ENCODE measurements around the gene CEP128. TPM values are rescaled to one million over a fixed set of nuclear protein-coding genes. Genes with fewer than 3 reads are reported as not detected.

CEP128 gene
- total and polyA plus RNA-seq, 2 donors from 2014 or later: 0.43 to 9.0 TPM

DNA sequence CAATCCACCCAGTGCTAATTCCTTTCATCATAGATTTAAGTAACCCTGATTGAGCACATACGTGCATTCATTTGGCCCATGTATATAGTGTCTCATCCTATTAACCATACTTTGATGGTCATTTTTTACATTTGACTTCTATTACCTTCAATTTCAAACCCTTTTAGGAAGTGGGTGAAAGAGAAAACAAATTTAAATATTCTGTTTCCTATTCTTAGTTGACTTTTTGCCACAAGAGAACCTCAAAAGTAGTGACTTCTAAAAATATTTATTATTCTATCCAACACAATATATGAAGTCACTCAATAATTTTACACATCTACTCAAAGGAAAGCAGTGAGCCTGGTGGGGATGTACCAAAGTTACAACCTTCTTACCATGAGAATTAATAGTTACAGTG lies 164.9 kb downstream of the CEP128 start:
- DNase-seq (no peak), FAIRE-seq (no peak)
- intact Hi-C loops (cut with DNase I): no loop called here
- Histone ChIP-seq H3K4me1 (ENCODE audit: control insufficient read depth in 2 of 3, insufficient read depth in 2 of 3, low read depth in 1 of 3, low read length in 3 of 3) (no peaks in the 10 kb centered on the region), H3K36me3 (ENCODE audit: control insufficient read depth in 2 of 3, insufficient read depth in 3 of 3, low read length in 3 of 3) (no peaks in the 10 kb centered on the region), H3K27ac (ENCODE audit: low read depth in 2 of 2, low read length in 2 of 2) (no peak overlapping the region), H3K4me3 (ENCODE audit: low read length in 3 of 3) (no peak overlapping the region), H3K9me3 (ENCODE audit: control insufficient read depth in 2 of 3, insufficient read depth in 1 of 3, low read length in 3 of 3) (no peaks in the 10 kb centered on the region), H3K9ac (ENCODE audit: low read length in 3 of 3) (no peak overlapping the region), H3K27me3 (ENCODE audit: control insufficient read depth, insufficient read depth, low read length) (no peaks in the 10 kb centered on the region)
- TF ChIP-seq, protein P1, sequence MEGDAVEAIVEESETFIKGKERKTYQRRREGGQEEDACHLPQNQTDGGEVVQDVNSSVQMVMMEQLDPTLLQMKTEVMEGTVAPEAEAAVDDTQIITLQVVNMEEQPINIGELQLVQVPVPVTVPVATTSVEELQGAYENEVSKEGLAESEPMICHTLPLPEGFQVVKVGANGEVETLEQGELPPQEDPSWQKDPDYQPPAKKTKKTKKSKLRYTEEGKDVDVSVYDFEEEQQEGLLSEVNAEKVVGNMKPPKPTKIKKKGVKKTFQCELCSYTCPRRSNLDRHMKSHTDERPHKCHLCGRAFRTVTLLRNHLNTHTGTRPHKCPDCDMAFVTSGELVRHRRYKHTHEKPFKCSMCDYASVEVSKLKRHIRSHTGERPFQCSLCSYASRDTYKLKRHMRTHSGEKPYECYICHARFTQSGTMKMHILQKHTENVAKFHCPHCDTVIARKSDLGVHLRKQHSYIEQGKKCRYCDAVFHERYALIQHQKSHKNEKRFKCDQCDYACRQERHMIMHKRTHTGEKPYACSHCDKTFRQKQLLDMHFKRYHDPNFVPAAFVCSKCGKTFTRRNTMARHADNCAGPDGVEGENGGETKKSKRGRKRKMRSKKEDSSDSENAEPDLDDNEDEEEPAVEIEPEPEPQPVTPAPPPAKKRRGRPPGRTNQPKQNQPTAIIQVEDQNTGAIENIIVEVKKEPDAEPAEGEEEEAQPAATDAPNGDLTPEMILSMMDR (IDR thresholded peaks at IDR 0.05; ENCODE audit: borderline replicate concordance, extremely low read depth, insufficient read depth): no peak

DNA sequence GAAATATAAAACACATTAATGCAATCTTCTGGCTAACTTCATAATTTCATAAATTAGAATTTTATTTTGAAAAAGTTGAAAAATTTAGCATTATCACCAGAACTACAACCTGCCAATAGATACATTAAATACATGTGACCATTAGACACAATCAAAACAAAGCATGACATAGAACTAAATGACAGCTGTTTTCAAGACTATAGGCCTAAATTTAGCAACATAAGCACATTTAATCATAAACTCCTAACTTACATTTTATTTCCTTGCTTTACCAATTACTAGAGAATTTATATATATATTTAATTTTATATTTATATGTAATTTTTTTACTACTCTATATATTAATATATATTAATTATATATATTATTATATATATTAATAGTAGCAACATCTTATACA lies 165.4 kb downstream of the CEP128 start:
- H3K36me3 ChIP-seq (ENCODE audit: control insufficient read depth in 2 of 3, insufficient read depth in 3 of 3, low read length in 3 of 3): no peaks in the 10 kb centered on the region
- H3K27ac ChIP-seq (ENCODE audit: low read depth in 2 of 2, low read length in 2 of 2): no peak overlapping the region
- TF ChIP-seq, protein P1 (IDR thresholded peaks at IDR 0.05; ENCODE audit: borderline replicate concordance, extremely low read depth, insufficient read depth): no peak
- H3K27me3 ChIP-seq (ENCODE audit: control insufficient read depth, insufficient read depth, low read length): no peaks in the 10 kb centered on the region
- FAIRE-seq (no peak), DNase-seq (no peak)
- no peaks in the 10 kb centered on the region for H3K4me1 ChIP-seq (ENCODE audit: control insufficient read depth in 2 of 3, insufficient read depth in 2 of 3, low read depth in 1 of 3, low read length in 3 of 3)
- H3K9me3 ChIP-seq (ENCODE audit: control insufficient read depth in 2 of 3, insufficient read depth in 1 of 3, low read length in 3 of 3): no peaks in the 10 kb centered on the region
- H3K9ac ChIP-seq (ENCODE audit: low read length in 3 of 3): no peak overlapping the region
- intact Hi-C loops (cut with DNase I): no loop called here
- no peak overlapping the region for H3K4me3 ChIP-seq (ENCODE audit: low read length in 3 of 3)

DNA sequence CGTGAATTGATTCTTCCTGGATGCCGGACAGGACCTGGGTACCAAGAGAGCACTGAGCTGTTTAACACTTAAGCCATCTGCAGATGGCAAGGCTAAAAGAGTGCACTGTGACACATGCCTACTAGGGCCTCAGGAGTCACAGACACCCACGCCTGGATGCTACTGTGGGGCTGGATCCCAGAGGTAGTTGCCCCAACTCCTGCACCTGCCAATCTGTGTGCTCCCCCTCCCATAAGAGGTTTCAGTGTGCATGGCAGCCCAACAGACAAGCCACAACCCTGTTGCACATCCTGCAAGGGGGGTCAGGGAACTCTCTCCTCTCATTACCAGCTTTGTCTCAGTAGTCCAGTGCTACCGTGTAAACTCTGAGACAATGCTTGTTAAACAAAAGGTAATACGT lies 169.0 kb downstream of the CEP128 start:
- Histone ChIP-seq H3K4me3 (ENCODE audit: low read length in 3 of 3) (no peak overlapping the region), H3K9me3 (ENCODE audit: control insufficient read depth in 2 of 3, insufficient read depth in 1 of 3, low read length in 3 of 3) (no peaks in the 10 kb centered on the region), H3K27me3 (ENCODE audit: control insufficient read depth, insufficient read depth, low read length) (no peaks in the 10 kb centered on the region), H3K27ac (ENCODE audit: low read depth in 2 of 2, low read length in 2 of 2) (no peak overlapping the region), H3K36me3 (ENCODE audit: control insufficient read depth in 2 of 3, insufficient read depth in 3 of 3, low read length in 3 of 3) (no peaks in the 10 kb centered on the region), H3K4me1 (ENCODE audit: control insufficient read depth in 2 of 3, insufficient read depth in 2 of 3, low read depth in 1 of 3, low read length in 3 of 3) (no peaks in the 10 kb centered on the region), H3K9ac (ENCODE audit: low read length in 3 of 3) (no peak overlapping the region)
- intact Hi-C loops (cut with DNase I): no loop called here
- DNase-seq (no peak), FAIRE-seq (no peak)
- TF ChIP-seq, protein P1 (IDR thresholded peaks at IDR 0.05; ENCODE audit: borderline replicate concordance, extremely low read depth, insufficient read depth): no peak

DNA sequence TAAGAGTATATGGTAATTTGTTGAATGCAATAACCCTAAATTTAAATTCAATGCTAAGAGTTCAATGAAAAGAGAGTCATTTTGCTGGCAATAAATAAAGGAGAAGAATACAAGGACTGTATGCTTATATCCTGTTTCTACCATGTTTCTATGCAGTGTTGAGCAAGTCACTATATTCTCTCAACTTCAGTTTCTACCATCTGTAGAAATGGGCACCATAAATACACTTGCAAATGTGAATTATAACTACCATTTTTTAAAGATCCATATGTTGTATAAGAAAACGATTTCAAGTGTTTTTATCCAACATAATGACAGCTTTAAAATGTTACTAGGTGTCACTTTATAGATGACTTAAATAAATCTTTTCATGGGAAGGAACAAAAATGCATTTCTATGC lies 170.3 kb downstream of the CEP128 start:
- Histone ChIP-seq H3K27me3 (ENCODE audit: control insufficient read depth, insufficient read depth, low read length) (no peaks in the 10 kb centered on the region), H3K36me3 (ENCODE audit: control insufficient read depth in 2 of 3, insufficient read depth in 3 of 3, low read length in 3 of 3) (no peaks in the 10 kb centered on the region), H3K9me3 (ENCODE audit: control insufficient read depth in 2 of 3, insufficient read depth in 1 of 3, low read length in 3 of 3) (no peaks in the 10 kb centered on the region), H3K4me1 (ENCODE audit: control insufficient read depth in 2 of 3, insufficient read depth in 2 of 3, low read depth in 1 of 3, low read length in 3 of 3) (no peaks in the 10 kb centered on the region), H3K9ac (ENCODE audit: low read length in 3 of 3) (no peak overlapping the region), H3K4me3 (ENCODE audit: low read length in 3 of 3) (no peak overlapping the region), H3K27ac (ENCODE audit: low read depth in 2 of 2, low read length in 2 of 2) (no peak overlapping the region)
- no peak for FAIRE-seq
- TF ChIP-seq, protein P1 (IDR thresholded peaks at IDR 0.05; ENCODE audit: borderline replicate concordance, extremely low read depth, insufficient read depth): no peak
- intact Hi-C loops (cut with DNase I): no loop called here
- DNase-seq: no peak
